Upper lobe of left lung (tissue), 4 donors: ENCODE results near the gene CCNJL.

Experiments
- CTCF ChIP-seq, 6 experiments: fragments of 450-650 bp in 4 of 6; fragments of 200-600 bp in 2 of 6; sonication (generic) in 2 of 6; IDR thresholded peaks; one replicate each; pipeline ENCODE4 v1.5.1; 2016 to 2019; ENCODE audit warnings: antibody characterized with exemption in 6 of 6
- EP300 ChIP-seq, 4 donors: sonication (generic); formaldehyde crosslinking; IDR thresholded peaks; one replicate each; pipeline ENCODE4 v1.5.1; 2017; ENCODE audit warnings: antibody characterized with exemption in 4 of 4, control low read depth in 2 of 4
- POLR2A ChIP-seq, 4 donors: fragments of 450-650 bp; IDR thresholded peaks; one replicate each; pipeline ENCODE4 v1.5.1; 2016 to 2017; ENCODE audit warnings: antibody characterized with exemption in 4 of 4, mild to moderate bottlenecking in 2 of 4
- POLR2AphosphoS5 ChIP-seq, 2 donors: sonication (generic); formaldehyde crosslinking; IDR thresholded peaks; one replicate each; pipeline ENCODE4 v1.5.1; 2017; ENCODE audit warnings: antibody characterized with exemption in 2 of 2

- TF ChIP-seq CTCF (IDR thresholded peaks at IDR 0.05) (no peak), POLR2A (IDR thresholded peaks at IDR 0.05) (no peak), POLR2AphosphoS5 (IDR thresholded peaks at IDR 0.05) (peak in 1 of 2 donors; percentile 35), EP300 (IDR thresholded peaks at IDR 0.05) (no peak)
These were observed 14.2 kb downstream of the CCNJL start for GRCh38 chr5:160298189-160298588.
